ENCODE results near the gene HLA-DOA. TPM values are rescaled to one million over a fixed set of nuclear protein-coding genes. Genes with fewer than 3 reads are reported as not detected.

HLA-DOA gene
- total RNA-seq (10 to 100 TPM; 30.8 to 89.5 (median 68.6) TPM), polyA plus RNA-seq (10 to 100 TPM; 36.9 to 48.7 (median 40.0) TPM)
- long read RNA-seq, donor 1, partial matches to known transcripts, result 0 of 1 reads
- long read RNA-seq, donor 1, other reads (novel, unspliced or antisense), result 0 of 1 reads
- long read RNA-seq, donor 2, partial matches to known transcripts, result 0 of 1 reads
- long read RNA-seq, donor 2, other reads (novel, unspliced or antisense), result 0 of 1 reads

DNA sequence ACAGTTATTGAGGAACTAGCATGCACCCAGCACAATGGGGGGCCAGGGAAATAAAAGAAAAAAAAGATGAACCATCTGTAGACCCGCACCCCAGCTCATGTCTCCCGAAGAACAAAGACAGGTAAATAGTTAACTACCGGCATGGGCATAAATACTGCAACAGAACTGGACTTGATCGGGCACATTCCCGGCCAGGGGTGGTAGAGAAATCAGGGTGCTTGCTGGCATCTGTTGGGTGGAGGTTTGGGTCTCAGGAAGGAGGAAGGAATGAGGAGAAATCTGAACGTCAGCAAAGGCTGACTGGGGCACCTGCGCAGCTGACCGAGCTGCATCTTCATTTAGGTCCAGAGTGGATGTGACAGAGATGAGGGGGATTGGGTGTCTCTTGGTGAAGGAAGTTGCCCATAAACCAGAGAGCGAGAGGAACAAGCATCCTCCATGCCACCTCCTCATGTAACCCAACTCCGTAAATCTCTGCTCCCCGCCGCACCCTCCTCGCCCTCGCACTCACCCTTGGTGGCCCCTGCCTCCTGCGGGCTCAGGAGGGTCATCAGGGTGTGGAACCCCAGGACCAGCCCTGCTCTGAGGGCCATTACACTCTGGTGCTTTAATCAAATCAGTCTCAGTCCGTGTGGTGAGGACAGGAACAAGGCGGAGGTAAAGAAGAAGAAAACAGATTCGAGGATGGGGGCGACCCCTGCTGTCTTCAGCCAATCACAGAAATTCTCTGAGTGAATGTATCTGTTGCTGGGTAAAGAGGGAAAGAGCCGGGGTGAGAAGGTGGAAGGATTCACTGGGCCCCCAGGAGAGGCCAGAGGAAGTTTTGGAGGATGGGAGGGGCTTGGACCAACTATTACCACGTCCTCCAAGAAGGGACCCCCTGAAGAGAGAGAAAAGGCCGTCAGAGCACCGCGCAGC is at the start of gene HLA-DOA:
TSS of gene HLA-DOA (minus strand) at position 648 of the 918 bp plus-strand sequence.
- peak within 1 kb of the TSS; percentile 51 to 96 (median 86) for H3K27ac ChIP-seq
- WGBS, 5 donors, result 18 to 21% (median 18%) methylated on average over 24 of the region's 24 CpGs
- intact Hi-C loops (cut with DNase I; ENCODE audit: low total_unique reads), result loop anchor here (10.0 kb wide), 2 partner anchors 86 to 226 kb away; no protein-coding TSS in a partner anchor

GRCh38 chr6:33057222-33058150 is 48.1 kb upstream of the HLA-DOA start:
- 33 to 58% (median 41%) methylated on average over 5 to 6 of the region's 6 CpGs for WGBS, 5 donors
- intact Hi-C loops (cut with DNase I; ENCODE audit: low total_unique reads), result no loop called here
- H3K9me3 ChIP-seq, result no peaks in the 10 kb centered on the region
- H3K4me3 ChIP-seq, result peak overlapping the region in 1 of 8 donors; percentile 1
- no peaks in the 10 kb centered on the region for H3K36me3 ChIP-seq
- peak overlapping the region in 7 of 8 donors; percentile 26 to 80 (median 65) for H3K27ac ChIP-seq
- no peaks in the 10 kb centered on the region for H3K27me3 ChIP-seq (replicated peaks in 1 of 7)
- no peak for DNase-seq
- TF ChIP-seq, protein P1, sequence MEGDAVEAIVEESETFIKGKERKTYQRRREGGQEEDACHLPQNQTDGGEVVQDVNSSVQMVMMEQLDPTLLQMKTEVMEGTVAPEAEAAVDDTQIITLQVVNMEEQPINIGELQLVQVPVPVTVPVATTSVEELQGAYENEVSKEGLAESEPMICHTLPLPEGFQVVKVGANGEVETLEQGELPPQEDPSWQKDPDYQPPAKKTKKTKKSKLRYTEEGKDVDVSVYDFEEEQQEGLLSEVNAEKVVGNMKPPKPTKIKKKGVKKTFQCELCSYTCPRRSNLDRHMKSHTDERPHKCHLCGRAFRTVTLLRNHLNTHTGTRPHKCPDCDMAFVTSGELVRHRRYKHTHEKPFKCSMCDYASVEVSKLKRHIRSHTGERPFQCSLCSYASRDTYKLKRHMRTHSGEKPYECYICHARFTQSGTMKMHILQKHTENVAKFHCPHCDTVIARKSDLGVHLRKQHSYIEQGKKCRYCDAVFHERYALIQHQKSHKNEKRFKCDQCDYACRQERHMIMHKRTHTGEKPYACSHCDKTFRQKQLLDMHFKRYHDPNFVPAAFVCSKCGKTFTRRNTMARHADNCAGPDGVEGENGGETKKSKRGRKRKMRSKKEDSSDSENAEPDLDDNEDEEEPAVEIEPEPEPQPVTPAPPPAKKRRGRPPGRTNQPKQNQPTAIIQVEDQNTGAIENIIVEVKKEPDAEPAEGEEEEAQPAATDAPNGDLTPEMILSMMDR (IDR thresholded peaks at IDR 0.05 in 8 of 11, conservative IDR thresholded peaks at IDR 0.05 in 3 of 11), result no peak
- TF ChIP-seq POLR2AphosphoS5 (IDR thresholded peaks at IDR 0.05) (no peak), POLR2A (IDR thresholded peaks at IDR 0.05) (no peak)
- peaks cover 0 to 29% (median 11%) of the 10 kb centered on the region in 6 donors for H3K4me1 ChIP-seq

More for the DNA sequence above, at the start of gene HLA-DOA:
- peak within 1 kb of the TSS; percentile 29 to 74 (median 46) for H3K4me3 ChIP-seq
- no peaks in the 10 kb centered on the region for H3K27me3 ChIP-seq (replicated peaks in 1 of 7)
- TF ChIP-seq POLR2A (IDR thresholded peaks at IDR 0.05), result peak; percentile 64 to 81 (median 81)
- TF ChIP-seq, protein P1 (IDR thresholded peaks at IDR 0.05 in 8 of 11, conservative IDR thresholded peaks at IDR 0.05 in 3 of 11), result peak in 3 of 11 experiments; percentile 7 to 17 (median 12)
- TF ChIP-seq POLR2AphosphoS5 (IDR thresholded peaks at IDR 0.05), result peak; percentile 95 to 98 (median 96)
- peak; percentile 84 for DNase-seq
- H3K4me1 ChIP-seq, result peaks cover 4 to 42% (median 30%) of the 10 kb centered on the region in 6 donors
- H3K36me3 ChIP-seq, result peaks cover 0 to 32% (median 14%) of the 10 kb centered on the region in 6 donors
- no peaks in the 10 kb centered on the region for H3K9me3 ChIP-seq

GRCh38 chr6:33053230-33053629 is 43.8 kb upstream of the HLA-DOA start:
- 47 to 71% (median 64%) methylated on average over 4 of the region's 4 CpGs for WGBS, 5 donors
- no peak for TF ChIP-seq POLR2AphosphoS5 (IDR thresholded peaks at IDR 0.05)
- TF ChIP-seq, protein P1 (IDR thresholded peaks at IDR 0.05 in 8 of 11, conservative IDR thresholded peaks at IDR 0.05 in 3 of 11), result no peak
- TF ChIP-seq POLR2A (IDR thresholded peaks at IDR 0.05), result no peak
- Histone ChIP-seq H3K36me3 (no peaks in the 10 kb centered on the region), H3K4me1 (peaks cover 0 to 22% (median 11%) of the 10 kb centered on the region in 6 donors), H3K27me3 (replicated peaks in 1 of 7) (no peaks in the 10 kb centered on the region), H3K27ac (no peak overlapping the region), H3K9me3 (no peaks in the 10 kb centered on the region), H3K4me3 (no peak overlapping the region)
- intact Hi-C loops (cut with DNase I; ENCODE audit: low total_unique reads), result no loop called here
- no peak for DNase-seq
